ENCODE data around the gene RCE1. TPM values are rescaled to one million over a fixed set of nuclear protein-coding genes. Genes with fewer than 3 reads are reported as not detected.

Gene RCE1
- polyA plus RNA-seq, 3 donors, result 6.2 to 17.8 (median 15.3) TPM

GRCh38 chr11:66854231-66854661 is 11.0 kb downstream of the RCE1 start:
- WGBS, 3 donors, result 91 to 95% (median 94%) methylated on average over 12 of the region's 12 CpGs
- H3K27ac ChIP-seq (ENCODE audit: low read depth, low read length), result no peak overlapping the region

DNA sequence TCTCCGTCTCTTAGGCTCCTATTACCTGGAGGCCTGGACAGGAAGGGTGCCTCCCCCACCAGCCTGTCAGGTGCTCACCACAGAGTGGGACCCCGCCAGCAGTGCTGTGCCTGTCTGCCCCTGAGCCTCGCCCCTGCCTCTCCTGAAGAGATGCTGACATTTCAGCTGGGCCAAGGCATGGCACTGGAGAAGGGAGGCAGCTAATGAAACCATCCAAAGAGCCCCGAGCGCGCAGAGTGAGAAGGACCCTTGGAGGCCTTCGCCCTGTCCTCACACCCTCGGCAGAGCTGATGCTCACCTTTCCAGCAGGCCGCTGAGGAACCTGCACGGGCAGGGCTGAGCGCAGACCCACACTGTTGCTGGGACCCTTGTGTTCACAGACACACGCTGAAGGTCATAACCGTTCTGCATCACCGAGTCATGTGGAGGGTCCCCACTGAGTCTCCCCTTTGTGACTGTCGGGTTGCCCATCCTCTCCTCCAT is 11.5 kb downstream of the RCE1 start:
- no peak overlapping the region for H3K27ac ChIP-seq (ENCODE audit: low read depth, low read length)
- 96 to 97% (median 96%) methylated on average over 15 of the region's 15 CpGs for WGBS, 3 donors

DNA sequence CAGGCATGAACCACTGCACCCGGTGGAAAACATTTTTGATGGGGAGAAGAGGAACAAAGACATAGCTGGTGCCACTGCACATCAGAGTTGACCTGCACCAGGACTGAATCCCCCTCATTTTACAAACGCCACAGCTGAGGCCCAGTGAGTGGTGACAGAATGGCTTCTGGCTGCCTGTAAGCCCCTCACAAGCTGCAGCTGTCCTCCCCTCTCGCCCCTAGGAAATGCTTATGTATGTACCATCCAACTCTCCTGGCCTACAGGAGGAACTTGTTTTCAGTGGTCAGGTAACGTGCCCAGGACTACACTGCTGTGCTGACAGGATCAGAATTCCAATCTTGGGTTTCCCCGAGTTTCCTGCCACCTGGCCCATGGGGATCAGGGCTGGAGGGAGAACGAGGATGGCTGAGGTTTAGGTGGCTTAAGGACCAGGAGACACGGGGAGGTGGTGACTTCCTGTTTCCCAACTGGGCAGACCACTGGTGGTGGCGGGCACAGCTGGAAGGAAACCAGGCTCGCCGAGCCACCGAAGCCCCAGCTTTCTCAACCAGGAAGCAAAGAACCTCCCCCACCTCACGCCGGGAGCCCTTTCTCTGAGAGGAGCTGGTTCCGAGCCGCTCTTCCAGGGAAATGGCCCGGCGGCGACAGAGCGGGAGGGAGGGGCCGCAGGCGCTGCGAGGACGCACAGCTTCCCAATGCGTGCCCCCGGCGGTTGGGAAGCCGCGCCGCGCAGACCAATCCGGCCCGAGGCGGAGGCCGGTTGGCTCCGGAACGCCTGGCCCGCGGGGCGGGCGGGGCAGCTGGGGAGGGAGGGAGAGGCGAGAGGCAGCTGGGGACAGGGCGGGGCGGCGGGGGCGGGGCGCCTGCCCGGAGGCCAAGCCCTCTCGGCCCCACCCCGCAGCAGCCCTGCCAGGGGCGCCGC is 12.6 kb downstream of the RCE1 start:
- no peak overlapping the region for H3K27ac ChIP-seq (ENCODE audit: low read depth, low read length)
- WGBS, 3 donors, result 3 to 7% (median 6%) methylated on average over 30 to 49 of the region's 51 CpGs

- WGBS, 3 donors, result 0 to 1% (median 0%) methylated on average over 50 to 103 of the region's 103 CpGs
- H3K27ac ChIP-seq (ENCODE audit: low read depth, low read length), result no peak within 1 kb of the TSS
These were observed 13.4 kb downstream of the RCE1 start, which contains the start of gene LRFN4 for GRCh38 chr11:66856496-66857233. LRFN4 (plus strand) TSS chr11:66857064; CDS start chr11:66857745, 681 bp downstream.

DNA sequence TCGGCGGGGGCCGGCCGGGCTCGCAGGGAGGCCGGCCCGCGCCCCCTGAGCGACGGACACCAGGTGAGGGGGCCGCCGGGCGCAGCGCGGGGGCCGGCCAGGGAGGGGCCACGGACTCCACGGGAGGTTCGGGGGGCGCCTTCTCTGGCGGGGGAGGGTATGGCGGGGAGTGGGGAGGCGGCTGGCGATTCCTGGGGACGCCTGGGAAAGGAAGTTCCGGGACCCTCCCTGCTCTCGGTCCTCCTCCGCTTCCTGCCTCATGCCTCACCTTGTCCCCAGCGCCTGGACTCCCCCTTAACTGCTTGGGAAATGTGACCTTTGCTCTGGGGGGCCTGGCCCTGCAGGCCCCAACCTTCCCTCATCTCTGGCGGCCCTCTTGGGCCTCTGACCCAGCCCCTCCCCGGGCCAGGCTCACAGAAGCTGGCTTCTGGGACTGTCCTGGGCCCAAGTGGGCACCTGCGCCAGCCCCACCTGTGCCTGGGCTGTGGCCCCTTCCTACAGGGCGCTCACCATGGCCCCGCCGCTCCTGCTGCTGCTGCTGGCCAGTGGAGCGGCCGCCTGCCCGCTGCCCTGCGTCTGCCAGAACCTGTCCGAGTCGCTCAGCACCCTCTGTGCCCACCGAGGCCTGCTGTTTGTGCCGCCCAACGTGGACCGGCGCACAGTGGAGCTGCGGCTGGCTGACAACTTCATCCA is 14.1 kb downstream of the RCE1 start:
- WGBS, 3 donors, result 41 to 80% (median 63%) methylated on average over 25 to 47 of the region's 47 CpGs
- H3K27ac ChIP-seq (ENCODE audit: low read depth, low read length), result no peak overlapping the region

DNA sequence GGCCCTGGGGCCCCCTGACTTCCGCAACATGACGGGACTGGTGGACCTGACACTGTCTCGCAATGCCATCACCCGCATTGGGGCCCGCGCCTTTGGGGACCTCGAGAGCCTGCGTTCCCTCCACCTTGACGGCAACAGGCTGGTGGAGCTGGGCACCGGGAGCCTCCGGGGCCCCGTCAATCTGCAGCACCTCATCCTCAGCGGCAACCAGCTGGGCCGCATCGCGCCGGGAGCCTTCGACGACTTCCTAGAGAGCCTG is 14.6 kb downstream of the RCE1 start:
- WGBS, 3 donors, result 94 to 96% (median 96%) methylated on average over 19 of the region's 19 CpGs

GRCh38 chr11:66858186-66858938 is 15.1 kb downstream of the RCE1 start:
- whole genome bisulfite sequencing, 3 donors, result 94 to 97% (median 95%) methylated on average over 62 of the region's 62 CpGs
- no peak overlapping the region for H3K27ac ChIP-seq (ENCODE audit: low read depth, low read length)

More for the DNA sequence above, 14.6 kb downstream of the RCE1 start:
- no peak overlapping the region for H3K27ac ChIP-seq (ENCODE audit: low read depth, low read length)

- no peak overlapping the region for H3K27ac ChIP-seq (ENCODE audit: low read depth, low read length)
- 87 to 92% (median 89%) methylated on average over 25 to 29 of the region's 29 CpGs for WGBS, 3 donors
These were observed 15.9 kb downstream of the RCE1 start for GRCh38 chr11:66858939-66859685.

GRCh38 chr11:66859686-66860448 is 16.6 kb downstream of the RCE1 start:
- no peak overlapping the region for H3K27ac ChIP-seq (ENCODE audit: low read depth, low read length)
- 84 to 89% (median 87%) methylated on average over 35 to 41 of the region's 41 CpGs for WGBS, 3 donors

GRCh38 chr11:66860449-66860831 is 17.2 kb downstream of the RCE1 start:
- H3K27ac ChIP-seq (ENCODE audit: low read depth, low read length), result no peak overlapping the region
- WGBS, 3 donors, result 77 to 83% (median 79%) methylated on average over 18 of the region's 18 CpGs

DNA sequence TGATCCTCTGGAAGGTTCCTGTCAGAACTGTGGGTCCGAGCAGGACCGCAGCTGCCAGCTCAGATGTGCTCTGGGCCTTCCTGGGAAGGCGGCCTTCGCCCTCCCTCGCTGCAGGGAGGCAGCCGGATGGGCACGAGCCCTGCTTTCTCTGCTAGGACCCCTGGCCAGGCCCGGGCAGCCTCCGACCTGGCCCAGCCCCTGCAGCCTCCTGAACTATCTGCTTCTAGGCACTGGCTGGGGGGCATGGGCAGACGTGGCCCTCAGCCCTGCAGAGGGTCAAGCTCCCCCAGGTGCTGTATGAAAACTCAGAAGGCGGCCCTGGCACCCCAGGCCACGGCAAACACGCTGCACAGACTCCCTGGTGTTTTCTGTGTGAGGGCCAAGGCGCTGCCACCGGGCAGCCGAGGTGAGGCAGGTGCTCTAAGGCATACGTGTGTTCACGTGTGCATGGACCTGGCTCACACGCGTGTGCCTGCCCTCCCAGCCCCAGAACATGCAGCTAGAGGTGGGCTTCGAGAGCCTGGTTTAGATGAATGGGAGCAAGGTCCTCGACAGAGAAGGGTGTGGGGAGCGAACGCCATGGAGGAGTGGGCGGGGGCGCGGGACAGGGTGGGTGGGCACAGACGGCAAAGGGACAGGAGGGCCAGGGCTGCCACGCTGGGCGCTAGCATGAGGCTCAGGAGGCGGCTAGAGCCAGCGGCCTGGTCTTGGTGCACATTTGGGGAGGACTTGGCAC is 18.0 kb downstream of the RCE1 start:
- 92 to 96% (median 92%) methylated on average over 26 to 32 of the region's 32 CpGs for WGBS, 3 donors
- no peak overlapping the region for H3K27ac ChIP-seq (ENCODE audit: low read depth, low read length)

DNA sequence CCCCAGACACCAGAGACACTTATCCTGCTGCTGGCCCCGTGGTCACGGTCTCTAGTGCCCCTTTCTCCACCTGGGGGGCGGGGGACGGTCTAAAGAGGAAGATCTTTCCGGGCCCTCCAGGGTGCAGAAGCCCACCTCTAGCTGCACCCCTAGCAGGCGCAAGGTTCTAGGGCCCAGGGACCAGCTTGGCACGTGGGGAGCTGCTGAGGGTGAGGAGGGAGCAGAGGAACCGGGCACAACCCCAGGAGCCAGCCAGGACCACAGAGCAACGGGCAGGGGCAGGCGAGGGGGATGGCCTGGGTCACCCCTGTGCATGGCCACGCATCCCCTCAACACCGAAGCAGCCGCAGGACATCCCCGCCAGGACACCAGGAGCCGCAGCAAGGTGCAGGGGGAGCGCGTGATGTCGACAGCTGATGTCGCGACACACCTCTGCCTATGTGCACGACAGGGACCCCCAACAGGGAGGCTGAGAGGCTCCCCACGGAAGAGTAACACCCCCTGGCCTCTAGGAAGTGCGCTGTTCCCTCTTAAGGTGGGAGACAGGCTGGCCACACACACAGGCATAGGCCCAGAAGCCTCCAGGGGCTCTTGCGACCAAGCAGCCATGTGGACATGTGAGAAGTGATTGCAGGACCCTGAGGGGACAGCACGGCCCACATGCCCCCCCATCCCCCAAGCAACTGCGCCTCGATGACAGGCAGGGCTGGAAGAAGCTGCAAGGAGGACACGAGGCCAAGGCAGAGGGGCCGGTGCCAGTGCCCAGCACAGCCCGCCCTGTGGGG is 18.7 kb downstream of the RCE1 start:
- WGBS, 3 donors, result 89 to 93% (median 90%) methylated on average over 30 of the region's 30 CpGs

GRCh38 chr11:66862559-66863037 is 19.4 kb downstream of the RCE1 start:
- WGBS, 3 donors, result 83 to 97% (median 90%) methylated on average over 11 of the region's 11 CpGs
- no peak overlapping the region for H3K27ac ChIP-seq (ENCODE audit: low read depth, low read length)

More for the DNA sequence above, 18.7 kb downstream of the RCE1 start:
- H3K27ac ChIP-seq (ENCODE audit: low read depth, low read length), result no peak overlapping the region

DNA sequence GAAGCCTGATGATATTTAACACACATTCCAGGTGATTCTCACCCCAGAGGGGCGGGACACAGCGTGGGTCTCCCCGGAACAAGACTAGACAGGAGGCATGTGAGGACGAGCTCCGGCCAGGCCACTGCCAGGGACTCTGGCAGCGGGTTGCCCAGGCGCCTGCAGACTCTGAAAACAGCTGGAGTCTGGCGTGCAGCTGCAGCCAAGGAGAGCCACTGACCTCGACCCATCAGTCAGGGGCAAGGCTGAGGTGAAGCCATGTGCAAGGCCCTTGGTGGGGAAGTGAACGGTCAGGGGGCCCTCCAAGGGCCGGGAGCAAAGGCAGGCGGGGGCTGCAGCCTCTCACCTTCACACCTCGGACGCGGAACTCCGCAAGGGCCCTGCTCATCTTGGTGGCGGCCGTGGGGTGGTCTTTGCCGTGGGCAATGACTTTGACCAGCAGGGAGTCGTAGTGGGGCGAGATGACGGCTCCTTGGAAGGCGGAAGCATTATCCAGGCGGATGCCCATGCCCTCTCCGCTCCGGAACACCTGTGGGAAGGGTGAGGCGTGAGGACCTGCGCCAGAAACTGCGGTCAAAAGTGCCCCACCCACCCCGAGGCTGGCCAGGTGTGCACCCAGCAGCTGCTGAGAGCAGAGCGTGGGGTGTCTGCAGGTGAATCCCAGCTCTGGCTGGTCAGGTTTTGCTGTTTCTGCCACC is 20.3 kb downstream of the RCE1 start:
- 90 to 92% (median 90%) methylated on average over 31 of the region's 31 CpGs for WGBS, 3 donors
- H3K27ac ChIP-seq (ENCODE audit: low read depth, low read length), result no peak overlapping the region
